Measurements from ENCODE around the gene CALHM3.
"Not testable (repeated sequence)": the region's sequence is repeated elsewhere in the genome, so short reads cannot be mapped to it uniquely, and the experiment has no call there.

The CALHM3 gene

DNA sequence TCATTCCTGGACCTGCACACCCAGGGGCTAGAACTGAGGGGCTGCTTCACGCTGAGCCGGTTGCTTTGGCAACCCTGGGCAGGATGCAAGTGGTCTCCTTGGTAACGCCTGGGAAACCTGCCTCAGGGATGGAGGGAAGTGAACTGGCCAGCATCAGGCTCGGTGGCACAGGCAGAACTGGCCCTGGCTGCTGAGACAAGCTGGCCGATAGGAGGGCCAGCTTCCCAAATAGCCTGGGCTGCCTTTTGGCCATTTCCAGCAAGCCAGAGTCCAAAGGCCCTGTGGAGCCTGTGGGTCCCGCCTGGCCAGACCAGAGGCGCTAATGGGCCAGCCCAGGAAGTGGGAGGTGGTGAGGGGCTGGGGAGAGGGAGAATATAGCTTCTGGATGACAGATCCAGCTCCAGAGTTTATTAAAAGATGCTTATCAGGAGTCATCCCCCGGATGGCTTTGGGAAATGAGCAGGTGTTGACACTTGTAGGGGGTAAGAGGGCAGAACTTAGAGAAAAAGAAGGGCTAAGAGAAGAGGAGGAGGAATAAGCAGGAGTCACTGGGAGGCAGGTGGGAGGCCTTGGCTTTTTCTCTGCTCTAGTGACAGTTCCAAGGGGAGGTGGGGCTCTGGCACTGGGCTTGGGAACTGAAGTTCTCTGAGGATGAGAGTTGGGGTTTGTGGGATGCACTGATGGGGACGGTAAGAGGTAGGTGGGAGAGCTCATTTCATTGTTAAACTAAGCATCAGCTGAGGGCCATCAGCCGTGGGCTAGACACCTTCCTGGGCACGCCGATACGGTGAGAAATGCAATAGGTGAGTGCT, 24.0 kb upstream of the CALHM3 start:
- no peak for DNase-seq

DNA sequence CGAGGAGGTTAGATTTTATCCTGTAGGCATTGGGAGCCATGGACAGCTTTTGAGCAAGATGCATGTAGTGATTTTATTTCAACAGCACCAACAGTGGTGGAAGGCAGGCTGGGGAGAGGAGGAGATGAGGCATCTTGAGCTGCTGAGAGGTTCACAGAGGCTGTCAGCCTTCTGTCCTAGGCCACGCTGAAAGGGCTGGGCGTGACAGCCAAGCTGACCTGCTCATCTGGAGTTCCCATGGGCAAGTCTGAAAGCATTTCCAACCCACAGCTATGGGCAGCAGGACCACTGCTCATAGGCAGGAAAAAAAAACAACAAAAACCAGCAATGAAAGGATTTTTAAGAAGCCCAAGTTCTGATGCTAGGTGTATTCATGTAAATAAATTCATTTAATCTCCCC, 22.1 kb upstream of the CALHM3 start:
- DNase-seq = no peak

DNA sequence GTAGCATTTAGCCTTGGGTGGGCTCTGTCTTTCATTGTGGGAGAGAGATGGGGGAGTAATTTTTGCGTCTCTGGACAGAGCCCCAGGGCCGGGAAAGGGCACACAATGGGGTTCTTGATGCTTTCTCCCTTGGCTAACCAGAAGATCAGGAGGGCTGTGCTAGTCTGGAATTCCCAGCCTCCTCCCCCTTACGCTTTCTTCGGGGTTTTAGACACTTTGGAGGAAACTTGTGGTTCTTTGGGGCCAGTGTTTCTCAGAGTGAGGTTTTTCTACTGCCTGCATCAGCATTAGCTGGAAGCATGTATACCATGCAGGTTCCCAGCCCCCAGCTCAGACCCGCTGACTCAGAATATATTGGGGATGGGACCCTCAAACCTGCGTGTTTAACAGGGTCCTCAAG, 21.4 kb upstream of the CALHM3 start:
- no peak for DNase-seq

DNA sequence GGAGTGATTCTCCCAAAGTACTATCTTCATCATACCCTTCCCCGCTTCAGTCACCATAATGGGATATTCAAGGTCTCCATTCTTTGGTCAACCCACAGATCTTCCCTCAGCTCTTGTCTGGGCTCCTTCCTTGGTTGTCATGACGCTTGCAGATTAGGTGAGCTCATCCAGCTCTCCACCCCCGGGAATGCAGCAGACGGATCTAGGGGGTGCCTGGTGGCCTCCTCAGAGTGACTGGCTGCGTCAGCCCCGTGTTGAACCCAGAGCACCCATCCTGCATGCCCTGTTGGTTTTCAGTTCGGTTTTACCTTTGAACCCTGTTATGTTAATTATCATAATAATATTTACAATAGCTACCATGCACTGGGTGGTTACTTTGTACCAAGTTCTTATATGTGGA, 20.8 kb upstream of the CALHM3 start:
- DNase-seq = no peak

DNA sequence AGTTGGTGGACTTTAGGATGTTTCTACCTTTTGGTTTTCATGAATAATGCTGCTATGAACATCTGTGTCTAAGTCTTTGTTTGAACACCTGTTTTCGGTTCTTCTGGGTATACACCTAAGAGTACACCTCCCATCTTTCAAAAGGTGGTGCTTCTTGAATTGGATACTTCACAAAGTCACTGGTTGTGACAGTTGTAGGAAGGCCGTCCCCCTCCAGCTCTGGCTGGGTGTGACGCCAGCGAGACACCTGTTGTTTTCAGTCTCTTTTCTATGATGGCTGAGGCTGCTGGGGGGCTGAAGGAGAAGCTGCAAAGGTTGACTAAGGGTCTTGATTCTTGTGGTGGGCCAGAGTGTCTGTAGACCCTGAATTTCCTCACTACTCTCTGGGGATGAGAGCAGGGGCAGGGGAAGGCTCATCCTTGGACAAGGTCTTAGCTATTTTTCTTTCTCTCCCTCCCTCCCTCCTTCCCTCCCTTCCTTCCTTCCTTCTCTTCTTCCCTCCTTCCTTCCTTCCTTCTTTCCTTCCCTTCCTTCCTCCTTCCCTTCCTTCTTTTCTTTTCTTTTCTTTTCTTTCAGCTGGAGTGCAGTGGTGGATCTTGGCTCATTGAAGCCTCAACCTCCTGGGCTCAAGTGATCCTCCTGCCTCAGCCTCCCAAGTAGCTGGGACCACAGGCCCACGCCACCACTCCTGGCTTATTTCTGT, 20.0 kb upstream of the CALHM3 start:
- no peak for DNase-seq

DNA sequence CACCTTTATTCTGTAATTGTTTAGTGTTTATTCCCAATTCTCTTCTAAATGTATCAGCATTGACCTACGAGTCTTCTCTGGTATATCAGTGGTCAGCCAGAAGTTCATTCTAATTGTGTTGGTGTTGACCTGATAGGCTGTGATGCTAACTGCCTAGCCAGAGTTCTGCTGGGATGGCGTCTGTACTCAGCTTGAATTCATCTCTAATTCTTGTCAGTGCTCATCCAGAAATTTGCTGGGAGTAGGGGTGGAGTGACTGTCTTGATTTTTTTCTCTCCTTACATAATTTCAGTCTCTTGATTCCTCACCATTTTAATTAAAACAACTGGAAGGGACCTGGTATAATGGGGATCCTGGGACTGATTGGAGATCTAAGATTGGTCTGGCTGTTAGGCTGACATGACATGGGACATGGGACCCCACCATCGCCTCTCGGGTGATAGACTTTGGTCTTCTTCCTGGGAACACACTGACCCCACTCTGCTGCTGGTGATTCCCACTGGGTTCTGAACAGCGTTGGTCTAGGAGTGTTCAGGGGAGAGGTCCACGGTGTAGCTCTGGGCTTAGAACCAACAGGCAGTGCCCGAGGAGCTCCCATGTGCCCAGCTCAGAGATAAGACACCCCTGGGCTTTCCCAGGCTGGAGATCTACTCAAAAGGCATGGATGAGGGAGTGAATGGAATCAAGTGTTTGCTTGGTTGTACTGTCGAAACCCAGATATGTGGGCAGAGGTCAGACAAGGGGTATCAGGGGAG, 18.3 kb upstream of the CALHM3 start:
- no peak for DNase-seq

DNA sequence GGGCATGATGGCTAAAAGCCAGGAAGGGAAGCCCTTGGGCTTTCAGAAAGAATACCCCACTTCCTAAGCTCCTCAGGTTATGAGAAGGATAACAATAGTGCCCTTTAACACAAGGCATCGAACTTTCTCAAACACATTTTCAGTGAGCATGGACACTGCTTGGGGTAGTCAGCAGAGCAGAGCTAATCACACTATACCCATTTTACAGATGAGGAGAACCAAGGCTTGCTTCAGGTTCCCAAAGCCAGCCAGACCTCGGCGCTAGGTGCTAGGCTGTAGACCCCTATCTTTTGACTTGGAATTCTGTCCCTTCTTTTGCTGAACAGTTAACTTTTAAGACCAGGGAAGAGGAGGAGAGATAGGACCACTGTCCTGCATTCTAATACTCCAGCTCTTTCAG, 16.3 kb upstream of the CALHM3 start:
- no peak for DNase-seq

DNA sequence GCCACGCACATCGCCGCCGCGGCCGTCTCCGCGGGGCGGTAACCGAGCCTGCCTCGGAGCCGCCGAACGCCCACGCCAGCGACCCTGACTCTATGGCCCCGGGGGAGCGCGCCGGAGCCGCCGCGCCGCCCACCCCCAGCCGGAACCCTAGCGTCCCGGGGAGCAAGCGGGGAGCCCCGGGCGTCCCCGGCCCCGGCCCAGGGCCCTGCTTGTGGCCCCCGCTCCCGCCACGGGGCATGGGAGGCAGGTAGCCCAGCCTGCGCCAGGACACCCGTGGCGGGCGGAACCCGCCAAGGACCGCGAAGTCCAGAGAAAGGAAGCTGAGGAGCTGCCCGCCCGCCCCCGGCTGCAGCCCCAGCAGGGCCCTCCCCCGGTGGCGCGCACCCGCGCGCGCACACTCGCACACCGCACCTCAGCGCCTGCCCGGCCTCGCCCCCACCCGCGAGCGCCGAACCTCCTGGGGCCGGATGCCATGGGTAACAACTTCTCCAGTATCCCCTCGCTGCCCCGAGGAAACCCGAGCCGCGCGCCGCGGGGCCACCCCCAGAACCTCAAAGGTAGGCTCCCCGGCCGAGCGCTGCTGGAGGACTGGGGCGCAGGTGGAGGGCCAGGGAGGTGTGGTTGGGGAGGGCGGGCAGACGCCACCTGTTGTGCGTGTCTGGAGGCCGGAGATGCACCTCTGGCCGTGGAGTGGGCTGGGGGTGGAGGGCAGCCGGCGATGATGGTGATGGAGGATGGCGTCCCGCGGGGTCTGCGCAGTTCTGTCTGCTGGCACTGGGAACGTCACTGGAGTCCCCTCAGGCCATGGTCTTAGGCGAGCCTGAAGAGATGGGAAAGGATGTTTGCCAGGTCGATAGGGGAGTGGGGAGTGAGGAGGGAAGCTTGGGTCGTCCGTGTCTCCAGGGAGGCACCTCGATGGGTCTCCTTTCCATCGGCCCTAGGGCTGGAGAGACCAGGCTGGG, 15.2 kb upstream of the CALHM3 start:
- peak; percentile 34 for DNase-seq

DNA sequence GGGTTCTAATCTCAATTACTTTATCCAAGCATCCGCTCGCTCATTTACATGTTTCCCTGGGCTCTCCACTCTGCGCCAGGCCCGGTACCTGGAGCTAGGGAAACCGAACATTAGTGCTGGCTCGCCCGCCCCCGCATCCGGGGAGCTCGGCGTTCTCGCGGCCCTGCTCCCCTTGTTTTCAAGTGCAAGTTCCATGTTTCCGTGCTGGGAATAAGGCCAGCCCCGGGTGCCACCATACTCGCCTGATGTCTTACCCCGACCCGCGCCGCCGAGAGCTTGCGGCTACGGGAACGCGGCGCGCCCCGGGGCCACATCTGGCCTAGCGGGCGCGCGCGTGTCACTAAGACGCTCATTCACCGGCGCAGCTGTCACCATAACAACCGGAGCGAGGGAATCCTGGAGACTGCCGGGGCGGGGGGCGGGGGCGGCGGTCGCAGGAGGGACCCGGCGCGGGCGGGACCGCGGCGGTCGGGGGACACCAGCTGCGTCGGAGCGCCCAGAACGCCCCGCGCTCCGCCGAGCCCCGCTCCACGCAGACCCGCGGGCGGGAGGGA, 14.4 kb upstream of the CALHM3 start, which contains the start of gene NEURL1:
Gene NEURL1 (plus strand): TSS at position 344 of the 554 bp plus-strand sequence. CDS start 683 bp downstream, outside the sequence.
- peak; percentile 33 for DNase-seq

DNA sequence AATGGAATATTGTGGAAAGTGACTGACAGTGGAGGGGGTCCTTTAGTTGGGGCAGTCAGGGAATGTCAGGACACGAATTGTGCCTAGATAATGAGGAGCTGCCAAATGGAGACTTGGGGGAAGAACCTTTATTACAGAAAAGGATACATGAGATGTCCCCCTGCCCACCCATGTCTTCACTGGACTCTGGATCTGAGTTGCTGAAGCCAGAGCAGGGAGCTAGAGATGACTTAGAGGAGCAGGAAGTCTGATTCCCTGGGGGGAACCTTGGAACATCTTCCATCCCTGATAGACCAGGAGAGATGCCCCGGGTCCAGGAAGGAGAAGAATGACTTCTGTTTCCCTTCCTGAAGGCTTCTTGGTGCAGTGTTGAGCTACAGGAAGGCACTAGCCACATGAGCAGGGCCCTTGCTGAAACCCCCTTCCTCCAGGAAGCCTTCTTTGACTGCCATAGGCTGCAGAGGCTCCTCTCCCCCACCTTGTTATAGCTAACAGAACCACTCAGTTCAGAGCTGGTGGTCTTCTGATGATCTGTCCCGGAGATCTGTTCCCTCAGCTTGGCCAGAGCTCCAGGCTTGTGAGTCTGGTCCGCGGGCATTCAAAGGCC, 13.7 kb upstream of the CALHM3 start:
- DNase-seq = no peak

DNA sequence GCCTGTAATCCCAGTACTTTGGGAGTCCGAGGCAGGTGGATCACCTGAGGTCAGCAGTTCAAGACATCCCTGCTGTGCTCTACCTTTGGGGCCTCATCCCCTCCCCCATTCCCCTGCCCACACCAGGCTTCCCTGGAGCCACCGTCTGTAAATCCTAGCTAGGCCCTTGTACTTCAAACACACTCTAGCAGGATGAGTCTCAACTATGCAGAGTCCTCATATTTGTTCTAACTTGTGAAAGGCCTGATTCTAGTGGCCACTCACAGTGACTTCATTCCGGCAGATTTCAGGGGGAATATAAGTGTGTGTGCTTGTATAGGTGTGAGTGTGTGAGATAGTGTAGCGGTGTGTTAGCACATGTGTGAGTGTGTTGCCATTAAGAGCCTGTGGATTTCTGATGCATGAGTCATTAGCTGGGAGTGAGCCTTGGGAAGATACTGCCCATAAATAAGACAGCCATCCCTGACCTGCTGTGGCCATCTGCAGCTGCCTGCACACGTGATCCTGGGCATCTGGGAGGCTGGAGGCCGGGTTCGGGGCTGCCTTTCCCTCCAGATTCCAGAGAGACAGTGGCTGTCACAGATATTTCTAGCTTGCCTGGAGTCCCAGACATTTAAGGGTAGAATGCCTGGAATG, 12.8 kb upstream of the CALHM3 start:
- no peak for DNase-seq

DNA sequence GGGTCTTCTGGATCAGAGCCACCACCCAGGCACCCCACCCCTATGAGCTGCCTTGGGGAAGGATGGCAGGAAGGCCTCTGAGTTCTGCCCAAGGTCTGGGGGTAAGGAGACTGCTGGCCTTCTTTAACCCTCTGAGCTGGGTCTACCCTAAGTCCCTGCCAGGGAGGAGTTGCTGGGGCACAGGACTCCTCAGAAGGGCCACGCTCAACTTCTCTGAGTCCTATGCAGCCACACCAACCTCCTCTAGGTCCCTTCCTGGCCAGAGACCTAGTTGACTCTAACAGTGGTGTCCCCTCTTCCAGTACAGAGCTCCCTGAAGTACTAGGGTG, 11.9 kb upstream of the CALHM3 start:
- no peak for DNase-seq

DNA sequence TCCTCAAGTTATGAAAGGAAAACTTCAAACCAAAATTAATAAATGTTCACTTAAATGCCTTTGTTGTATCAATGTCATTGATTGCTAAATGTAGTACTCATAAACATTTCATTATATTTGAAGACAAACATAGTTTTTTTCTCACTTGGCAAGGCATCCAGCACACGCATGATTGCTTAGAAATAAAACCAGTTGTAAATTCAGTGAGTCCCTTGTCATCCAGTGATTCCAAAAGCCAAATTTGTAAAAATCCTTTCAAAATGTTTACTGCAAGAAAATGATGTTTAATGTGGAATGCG, 8.3 kb upstream of the CALHM3 start:
- DNase-seq = no peak

DNA sequence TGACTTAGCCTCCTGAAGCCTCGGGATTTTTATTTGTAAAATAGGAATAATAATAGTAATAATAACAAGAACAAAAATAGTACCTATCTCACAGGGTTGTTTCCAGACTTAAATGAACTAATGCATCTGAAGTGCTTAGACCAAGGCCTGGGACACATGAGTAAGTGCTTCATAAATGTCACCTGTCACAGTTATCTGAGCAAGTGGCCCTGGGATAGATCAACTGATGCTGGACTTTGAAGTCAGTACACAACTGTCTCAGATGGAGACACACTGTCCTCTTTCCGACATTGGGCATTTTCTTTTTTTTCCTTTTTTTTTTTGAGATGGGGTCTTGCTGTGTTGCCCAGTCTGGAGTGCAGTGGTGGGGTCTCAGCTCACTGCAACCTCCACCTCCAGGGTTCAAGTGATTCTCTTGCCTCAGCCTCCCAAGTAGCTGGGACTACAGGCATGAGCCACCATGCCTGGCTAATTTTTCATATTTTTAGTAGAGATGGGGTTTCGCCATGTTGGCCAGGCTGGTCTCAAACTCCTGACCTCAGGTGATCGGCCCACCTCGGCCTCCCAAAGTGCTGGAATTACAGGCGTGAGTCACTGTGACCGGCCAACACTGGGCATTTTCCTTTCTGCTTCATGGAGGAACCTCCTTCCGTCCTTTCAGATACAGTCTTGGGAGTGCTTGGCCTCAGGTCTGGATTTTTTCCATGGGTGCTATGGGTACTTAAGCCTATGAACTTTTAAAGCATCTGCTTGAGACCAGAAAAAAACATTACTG, 7.8 kb upstream of the CALHM3 start:
- DNase-seq = not testable (repeated sequence)

DNA sequence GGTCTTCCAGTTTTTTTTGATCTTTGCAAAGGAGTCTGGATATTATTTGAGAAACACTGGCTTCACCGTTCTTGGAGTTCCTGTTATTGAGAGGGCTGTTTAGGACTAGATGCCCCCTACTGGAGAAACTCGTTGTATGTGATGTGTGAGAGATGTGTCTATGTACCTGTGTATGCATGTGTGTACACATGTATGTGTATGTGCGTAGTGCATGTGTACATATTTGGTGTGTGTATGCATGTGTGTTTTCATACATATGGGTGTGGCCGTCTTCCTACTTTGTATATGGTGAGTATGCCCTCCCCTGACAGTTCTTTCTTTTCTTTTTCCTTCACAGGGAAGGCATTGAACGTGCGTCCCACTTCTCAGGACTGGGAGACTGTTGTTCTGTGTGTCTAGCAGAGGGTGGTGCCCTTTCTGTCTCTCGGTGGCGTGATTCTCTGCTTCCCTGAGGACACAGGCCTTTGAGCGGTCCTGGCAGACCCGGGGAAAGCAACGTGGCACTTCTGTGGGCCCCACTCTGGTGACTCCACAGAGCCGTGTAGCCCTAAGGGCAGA, 3.0 kb upstream of the CALHM3 start:
- DNase-seq = no peak

DNA sequence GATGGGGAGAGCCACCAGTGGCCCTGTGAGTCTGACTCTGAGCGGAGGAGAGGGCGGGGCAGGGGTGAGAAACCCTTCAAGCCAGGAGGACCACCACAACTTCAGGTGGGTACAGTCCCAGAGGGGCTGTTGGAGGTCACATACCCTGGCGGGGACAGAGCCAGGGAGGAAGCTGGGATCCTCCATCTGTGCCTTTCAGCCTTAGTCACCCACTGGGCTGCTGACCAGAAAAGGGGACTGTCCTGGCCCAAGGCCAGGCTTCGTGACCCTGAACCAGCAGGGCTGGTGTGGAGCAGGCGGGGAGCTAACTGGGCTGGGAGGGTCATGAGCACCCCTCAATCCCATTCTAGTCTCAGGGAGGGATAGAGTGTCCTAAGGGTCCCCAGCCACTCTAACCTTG, 1.5 kb upstream of the CALHM3 start:
- DNase-seq = no peak

DNA sequence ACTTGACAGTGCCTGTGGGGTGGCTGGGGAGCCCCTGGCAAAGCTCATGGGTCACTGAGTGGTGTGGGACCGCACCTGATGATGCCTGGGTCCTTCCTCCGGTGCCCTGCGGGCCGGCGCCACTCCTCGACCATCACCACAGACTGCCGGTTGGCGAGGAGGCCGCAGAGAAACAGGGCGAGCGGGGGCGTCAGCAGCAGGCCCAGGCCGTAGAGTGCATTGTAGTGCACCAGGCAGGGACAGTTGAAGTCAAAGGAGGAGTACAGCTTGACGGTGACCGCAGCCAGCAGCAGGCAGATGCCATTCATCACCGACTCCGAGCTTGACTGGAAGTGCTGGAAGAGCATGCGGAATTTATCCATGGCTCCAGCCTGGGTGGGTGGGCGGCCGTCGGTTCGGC, 369 bp downstream of the CALHM3 start:
- no peak for DNase-seq

DNA sequence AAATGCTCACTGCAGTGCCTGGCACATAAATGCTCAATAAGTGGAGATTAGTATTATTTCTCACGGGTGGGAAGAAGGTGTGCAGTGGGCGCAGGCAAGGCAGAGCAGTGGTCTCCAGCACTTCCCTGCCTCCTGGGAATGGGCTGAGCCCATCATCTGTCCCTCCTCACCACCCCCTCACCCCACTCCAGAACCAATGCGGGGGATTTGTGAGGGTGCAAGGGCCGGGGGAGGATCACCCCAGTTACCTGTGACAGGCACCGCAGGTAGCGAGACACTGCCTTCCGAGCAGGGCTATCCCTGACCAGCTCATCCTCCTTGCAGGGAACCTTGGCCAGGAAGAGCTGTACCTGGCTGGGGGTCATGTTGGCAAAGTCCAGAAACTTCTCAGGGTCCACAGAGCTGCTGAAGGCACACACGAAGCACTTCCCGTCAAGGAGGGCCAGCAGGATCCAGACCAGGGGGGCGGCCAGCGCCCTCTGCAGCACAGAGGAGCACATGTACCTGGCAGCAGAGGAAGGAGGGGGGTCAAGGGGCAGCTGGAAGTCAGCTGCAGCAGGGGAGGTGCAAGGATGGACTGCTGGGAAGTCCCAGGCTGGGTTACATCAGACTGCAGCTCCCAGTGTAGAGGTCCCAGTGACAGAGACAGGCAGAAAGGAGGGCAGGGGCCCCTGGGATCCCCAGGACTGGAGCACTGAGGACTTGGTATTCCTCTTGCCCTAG, 2.8 kb downstream of the CALHM3 start:
- no peak for DNase-seq

DNA sequence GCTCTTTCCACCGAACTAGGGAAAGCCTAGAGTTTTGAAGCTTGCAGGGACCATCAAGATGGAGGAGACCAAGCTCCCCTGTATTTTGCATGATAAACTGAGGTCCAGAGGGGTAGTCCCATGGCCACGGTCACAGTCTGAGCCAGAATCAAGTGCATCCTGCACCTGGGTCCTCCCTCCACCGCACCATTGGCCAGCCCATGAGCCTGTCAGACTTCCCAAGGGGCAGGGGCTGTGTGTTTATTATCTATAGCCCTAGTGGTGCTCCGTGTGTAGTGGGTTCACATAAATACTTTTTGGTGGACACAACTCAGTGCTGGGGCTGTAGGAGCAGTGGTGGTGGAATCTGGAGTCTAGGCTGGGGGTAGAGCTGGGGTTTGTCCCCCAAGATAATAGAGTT, 3.6 kb downstream of the CALHM3 start:
- no peak for DNase-seq

DNA sequence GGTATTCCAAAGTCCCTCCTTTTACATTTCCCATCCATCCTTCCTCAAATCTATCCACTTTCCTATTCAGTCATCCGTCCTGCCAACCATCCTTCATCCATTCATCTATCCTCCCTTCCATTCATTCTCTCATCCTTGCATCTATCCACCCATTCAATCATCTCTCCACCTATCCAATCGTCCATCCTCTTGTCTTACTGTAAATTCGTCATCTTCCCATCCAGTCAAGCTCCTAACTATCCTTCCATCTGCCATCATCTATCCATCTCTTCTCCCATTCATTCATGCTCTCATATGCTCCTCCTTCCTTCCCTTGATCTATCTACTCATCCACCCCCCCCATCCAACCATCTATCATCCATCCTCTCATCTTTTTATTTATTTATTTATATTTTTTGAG, 5.0 kb downstream of the CALHM3 start:
- no peak for DNase-seq
